Stimulated activated CD8-positive, alpha-beta memory T cell treated with anti-CD3 and anti-CD28 coated beads, Interleukin-15, amount 100 ng/mL, for 4 hours (primary cell): Measurements from ENCODE around the gene OGA.

Experiments
- DNase-seq, 2 donors: peaks; one replicate each; pipeline ENCODE4 v3.0.0-alpha.2; 2020; ENCODE audit warnings: low read depth in 2 of 2

The OGA gene

GRCh38 chr10:101775273-101776160 is 42.7 kb downstream of the OGA start, which contains the start of gene FGF8:
FGF8 (minus strand) TSS chr10:101776114; CDS start chr10:101775900, 214 bp downstream.
- DNase-seq: no peak

DNA sequence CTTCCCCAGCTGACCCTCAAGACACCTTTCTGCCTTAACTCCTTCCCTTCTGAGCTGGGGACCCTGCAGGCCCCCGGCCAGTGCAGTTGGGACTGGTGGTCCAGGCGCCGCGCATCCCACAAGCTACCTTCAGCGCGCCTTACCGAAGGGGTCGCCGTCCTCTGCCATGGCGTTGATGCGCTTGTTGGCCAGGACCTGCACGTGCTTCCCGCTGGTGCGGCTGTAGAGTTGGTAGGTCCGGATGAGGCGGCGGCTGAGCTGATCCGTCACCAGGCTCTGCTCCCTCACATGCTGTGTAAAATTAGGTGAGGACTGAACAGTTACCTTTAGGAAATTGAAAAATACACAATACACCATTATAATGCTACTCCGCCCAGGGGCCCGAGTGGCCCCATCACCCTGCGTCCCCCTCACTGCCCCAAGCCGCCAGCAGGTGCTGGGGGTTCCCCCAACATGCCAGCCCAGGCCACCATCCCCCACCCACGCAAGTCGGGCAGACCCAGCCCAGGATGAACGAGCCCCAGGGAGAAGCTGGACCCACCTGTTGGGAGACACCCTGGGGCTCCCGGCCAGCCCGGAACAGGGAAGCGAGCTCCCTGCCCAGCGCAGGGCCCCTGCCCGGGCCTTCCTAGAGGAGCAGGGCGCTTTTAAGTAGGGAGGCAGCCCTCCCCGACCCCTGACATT is 43.5 kb downstream of the OGA start:
- no peak for DNase-seq

DNA sequence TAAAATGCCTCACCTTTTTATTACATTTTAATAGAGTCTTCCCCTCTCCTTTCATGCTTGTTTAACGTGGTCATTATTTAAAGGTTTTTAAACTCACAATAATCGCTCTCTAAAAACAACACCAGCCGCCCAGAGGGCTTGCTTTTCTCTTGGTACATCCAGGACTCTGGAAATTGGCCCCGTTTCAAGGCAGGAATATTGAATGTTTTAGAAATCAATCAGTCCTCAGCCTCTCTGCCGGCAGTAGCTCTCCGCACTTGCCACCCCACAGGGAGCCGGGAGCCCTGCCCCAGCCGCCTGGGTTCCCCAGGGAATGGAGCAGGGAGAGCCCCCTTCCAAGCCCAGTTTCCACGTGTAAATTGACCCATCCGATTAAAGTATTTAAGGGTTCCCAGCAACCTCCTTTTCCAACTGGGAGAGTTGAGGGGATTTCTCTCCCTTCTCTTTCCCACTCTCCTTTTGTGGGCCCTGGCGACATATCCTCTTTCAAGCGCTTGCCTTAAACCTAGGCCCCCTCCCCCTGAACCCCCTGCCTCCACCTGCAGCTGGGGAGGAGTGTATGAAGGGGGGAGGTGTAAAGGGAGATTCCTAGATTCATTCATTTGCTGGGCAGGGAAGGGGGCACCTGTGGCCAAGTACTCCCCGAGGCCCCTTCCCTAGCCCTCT is 44.2 kb downstream of the OGA start:
- no peak for DNase-seq

DNA sequence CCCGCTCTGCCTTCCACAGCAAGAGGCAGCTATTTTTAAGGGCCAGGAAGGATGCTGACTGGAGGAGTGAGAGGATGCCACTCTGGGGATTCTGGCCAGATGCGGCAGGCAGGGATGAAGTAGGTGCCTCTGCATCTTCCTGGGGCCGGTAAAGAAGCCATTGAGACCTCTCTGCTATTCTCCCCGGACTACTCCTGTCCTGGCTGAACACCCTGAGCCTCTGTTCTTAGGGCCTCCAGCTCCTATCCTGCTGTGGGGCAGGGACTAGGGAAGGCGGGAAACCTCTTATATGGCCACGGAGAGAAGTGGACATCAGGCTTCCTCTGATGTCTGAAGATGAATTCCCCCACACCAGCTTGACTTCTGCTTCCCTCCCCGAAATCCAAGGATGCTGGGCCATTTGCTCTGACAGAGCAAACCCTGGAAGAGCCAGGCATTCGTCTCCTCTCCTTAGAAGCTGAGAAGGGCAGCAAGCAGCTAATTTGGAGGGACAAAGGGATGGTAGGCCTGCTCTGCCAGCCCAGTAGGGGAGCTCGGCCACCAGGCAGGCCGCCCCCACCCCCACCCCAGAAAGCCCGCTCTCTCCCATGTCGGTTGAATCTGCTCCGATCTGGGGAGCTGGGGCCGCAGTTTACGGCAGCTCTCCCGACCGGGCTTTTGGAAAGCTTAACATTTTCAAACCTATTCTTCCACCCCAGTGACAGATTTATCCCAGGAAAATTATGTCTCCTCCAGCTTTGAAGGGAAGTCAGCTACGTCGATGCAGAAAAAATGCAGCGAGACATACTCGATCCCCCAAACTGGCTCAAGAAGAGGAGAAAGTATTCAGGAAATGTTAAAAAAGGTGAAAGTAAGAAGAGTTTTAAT is 45.1 kb downstream of the OGA start:
- DNase-seq: no peak

- no peak for DNase-seq
Measured at GRCh38 chr10:101772017-101772894, 46.0 kb downstream of the OGA start.

- no peak for DNase-seq
Measured at GRCh38 chr10:101771380-101771779, 46.9 kb downstream of the OGA start.

DNA sequence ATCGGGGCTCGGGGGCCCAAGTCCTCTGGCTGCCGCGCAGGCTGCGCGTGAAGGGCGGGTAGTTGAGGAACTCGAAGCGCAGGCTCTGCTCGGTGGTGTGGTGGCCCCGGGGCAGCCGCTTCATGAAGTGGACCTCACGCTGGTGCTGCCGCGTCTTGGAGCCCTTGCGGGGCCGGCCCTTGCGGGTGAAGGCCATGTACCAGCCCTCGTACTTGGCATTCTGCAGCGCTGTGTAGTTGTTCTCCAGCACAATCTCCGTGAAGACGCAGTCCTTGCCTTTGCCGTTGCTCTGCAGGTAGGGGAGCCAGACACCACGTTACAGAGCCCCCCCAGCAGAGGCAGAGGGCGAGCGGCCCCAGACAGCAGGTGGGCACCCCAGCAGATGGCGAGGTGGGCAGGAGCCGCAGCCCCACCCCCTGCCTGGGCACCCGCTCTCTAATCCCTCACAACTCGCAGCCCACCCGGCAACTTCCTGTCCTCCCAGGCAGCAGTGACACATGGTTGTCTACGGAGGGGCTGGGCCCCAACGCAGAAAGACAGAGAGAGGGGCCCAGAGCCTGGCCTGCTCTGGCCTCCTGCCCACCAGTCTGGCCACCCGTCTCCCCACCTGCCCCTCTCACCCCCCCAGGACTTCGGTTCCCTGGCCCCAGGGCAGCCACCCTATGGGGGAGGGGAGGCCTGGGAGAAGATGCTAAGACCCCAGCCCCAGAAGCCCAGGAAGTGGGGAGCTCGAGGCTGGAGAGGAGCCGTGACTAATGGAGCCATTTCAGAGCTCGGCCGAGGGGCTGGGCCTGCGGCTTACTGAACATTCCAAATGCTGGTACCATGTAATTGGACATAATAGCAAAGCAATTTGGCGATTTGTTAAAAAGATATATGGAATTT is 47.7 kb downstream of the OGA start:
- DNase-seq: no peak

DNA sequence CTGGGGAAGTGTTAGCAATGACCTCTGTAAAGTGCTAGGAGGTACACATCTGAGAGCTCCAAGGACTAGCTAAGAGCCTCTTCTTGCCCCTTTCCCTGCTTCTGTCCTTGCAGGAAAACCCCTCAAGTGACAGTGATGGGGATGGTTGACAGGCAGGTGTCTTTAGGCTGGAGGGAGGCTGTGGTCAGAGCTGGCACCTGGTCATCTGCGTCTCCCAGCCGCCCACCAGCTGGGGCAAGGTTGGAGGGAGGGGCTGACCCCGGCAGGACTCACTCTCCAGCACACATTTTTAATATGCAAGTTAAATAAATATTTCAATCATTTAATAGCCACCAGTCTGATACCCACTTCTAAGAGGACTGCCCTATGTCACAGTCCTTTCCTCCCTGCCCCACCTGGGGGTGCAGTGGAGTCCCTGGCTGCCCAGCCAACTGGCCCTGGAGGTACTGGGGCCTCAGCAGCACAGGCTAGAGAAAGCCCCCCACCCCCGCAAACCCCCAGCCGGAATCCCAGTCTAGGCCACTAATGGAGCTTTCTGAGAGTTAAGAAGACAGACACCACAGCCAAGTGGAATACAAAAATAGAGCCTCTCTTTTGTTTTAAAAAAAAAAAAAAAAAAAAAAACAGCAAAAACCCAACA is 48.6 kb downstream of the OGA start:
- no peak for DNase-seq

GRCh38 chr10:101768791-101769170 is 49.5 kb downstream of the OGA start:
- DNase-seq: no peak

DNA sequence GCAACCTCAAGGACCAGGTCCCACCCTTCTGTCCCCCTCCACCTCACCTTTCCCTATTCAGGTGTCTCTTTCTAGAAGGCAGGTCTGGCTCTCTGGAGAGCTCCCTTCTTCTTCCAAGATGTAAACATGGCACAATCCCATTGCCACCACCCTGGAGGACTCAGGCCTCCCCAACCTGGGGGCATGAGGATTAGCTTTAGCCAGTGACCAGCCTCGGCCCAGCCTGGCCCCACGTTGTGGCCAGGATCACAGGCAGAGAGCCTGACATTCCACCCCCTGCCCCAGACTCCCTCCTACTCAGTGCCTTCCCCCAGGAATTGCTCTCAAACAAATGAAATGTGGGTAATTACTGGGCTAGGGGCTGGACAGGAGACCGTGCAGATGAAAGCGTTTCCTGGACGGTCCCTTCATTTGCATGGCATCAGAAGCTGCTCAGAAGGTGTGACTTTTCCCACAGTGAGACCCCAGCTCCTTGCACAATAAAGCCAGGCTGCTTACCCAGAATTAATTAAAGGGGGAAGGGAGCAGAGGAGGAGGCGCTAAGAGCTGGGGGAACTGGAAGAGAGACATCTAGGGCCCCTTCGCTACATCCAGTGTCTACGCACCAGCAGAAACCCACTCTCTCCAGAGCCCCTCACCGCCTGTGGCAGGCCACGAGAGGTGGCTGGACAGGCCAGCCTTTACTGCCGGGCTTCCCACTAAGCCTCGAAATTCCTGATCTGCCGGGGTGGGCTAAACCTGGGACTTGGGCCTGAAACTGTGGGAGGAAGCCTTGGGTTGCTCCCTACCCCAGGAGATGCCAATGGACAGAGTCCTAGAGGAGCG is 50.1 kb downstream of the OGA start:
- DNase-seq: no peak

- DNase-seq: no peak
Measured at GRCh38 chr10:101767600-101767945, 50.7 kb downstream of the OGA start.

DNA sequence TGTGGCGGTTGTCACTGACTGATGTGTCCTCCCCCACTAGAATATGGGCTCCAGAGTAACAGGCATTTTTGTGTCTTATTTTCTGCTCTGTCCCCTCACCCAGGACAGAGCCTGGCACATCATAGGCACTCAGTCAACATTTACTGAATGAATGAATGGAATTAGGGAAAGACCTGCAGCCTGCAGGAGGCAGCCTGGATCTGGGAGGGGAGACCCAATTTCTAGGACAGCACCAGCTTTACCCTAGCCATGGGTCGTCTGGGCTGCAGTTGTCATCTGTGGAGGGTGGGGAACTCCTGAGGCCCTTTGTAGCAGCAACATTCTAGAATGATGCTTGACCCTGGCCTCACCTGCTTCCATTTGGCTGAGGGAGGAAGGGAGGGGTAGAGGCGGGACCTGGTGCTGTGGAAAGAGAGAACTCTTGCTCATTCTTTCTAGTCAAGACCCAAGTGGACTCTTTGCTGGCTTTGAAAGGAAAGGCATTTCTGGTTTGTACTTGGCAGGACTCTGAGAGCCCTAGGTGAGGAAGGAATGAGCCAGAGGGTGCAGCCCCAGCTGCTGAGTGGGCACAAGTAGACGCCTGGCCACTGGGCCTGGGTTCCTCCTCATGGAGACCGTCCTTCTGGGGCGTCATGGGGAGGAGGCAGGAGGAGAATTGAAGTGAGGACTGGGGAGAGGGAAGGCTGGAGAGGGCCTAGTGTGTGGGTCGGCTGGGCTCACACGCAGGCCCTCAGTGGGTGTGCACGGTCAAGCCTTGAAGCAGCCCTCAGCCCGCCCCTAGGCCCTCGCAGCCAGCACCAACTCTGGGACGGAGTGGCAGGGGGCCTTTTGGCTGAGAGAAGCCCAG is 51.3 kb downstream of the OGA start:
- DNase-seq: no peak

DNA sequence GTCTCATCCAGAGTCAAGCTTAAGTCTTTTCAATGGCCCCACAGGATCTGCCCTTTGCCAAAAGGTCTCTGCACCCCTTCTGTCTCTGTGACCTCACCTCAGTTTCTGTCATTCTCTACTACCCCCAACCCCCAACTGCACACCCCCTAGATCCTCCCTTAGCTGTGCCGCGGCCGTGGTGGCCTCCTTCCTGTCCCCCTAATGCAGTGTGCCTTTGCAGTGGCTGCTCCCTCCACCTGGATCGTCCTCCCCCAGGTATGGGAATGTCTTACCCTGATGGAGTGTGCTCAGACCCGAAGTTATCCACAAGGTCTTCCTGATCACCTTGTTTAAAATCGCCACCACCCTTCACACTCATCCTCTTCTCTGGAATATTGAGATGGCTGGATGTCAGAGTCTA is 51.9 kb downstream of the OGA start:
- DNase-seq: no peak

GRCh38 chr10:101763141-101763846 is 55.0 kb downstream of the OGA start:
- DNase-seq: no peak

DNA sequence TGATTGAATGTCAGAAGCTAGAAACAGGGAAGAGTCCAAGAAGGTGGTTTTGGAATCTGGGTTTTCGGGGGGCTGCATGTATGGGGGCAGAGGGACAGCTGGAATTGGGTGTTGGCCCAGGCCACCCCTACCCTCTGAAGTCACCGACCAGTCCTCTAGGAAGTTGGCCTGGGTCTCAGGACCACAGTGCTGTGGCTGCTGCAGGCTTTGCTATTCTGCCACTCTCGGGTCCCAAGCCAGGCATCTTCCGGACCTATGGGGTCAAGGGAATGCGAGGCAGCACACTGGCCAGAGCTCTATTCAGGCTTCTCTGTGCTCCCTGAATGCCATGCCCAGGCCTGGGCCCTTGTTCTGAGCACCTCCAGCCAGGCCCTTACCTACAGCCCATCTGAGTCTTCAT is 55.5 kb downstream of the OGA start:
- no peak for DNase-seq

DNA sequence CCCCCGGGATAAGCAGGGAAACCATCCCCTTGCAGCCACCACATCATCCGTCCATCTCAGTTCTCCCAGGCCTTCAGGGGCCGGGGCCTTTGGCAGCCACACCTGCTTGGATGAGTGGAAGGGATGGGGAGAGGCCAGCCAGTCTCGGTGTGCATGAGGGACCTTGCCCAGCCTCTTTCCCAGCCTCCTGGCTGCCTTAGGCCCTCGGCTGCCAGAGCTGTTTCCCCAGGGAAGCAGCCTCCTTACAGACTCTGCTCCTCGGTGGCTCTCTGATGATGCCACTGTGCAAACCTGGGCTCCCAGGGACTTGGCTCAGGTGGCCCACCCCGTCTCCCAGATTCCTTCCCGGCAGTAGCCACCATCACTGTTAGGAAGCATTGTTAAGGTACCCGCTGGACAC is 57.0 kb downstream of the OGA start:
- no peak for DNase-seq

- no peak for DNase-seq
Measured at GRCh38 chr10:101760510-101760909, 57.7 kb downstream of the OGA start.
